ENCODE results near the gene ITPK1.

- TF ChIP-seq SMC3 (IDR thresholded peaks at IDR 0.05) (no peak), ZFP36 (IDR thresholded peaks at IDR 0.05; ENCODE audit: borderline replicate concordance, partially characterized antibody) (no peak), JUNB (IDR thresholded peaks at IDR 0.05) (no peak), RFX5 (IDR thresholded peaks at IDR 0.05) (no peak), POLR2A (IDR thresholded peaks at IDR 0.05; ENCODE audit: low read length) (no peak), BHLHE40 (IDR thresholded peaks at IDR 0.05; ENCODE audit: low read depth, low read length) (no peak), RCOR1 (IDR thresholded peaks at IDR 0.05; ENCODE audit: low read depth, low read length) (no peak), SREBF2 (IDR thresholded peaks at IDR 0.05) (no peak), HDAC2 (IDR thresholded peaks at IDR 0.05) (no peak), HOXA7 (CRISPR knock-in tag; IDR thresholded peaks at IDR 0.05) (no peak), CHD2 (IDR thresholded peaks at IDR 0.05; ENCODE audit: low read length, partially characterized antibody) (no peak), RNF2 (IDR thresholded peaks at IDR 0.05; ENCODE audit: borderline replicate concordance, low read depth) (no peak)
- TF ChIP-seq, protein P1, sequence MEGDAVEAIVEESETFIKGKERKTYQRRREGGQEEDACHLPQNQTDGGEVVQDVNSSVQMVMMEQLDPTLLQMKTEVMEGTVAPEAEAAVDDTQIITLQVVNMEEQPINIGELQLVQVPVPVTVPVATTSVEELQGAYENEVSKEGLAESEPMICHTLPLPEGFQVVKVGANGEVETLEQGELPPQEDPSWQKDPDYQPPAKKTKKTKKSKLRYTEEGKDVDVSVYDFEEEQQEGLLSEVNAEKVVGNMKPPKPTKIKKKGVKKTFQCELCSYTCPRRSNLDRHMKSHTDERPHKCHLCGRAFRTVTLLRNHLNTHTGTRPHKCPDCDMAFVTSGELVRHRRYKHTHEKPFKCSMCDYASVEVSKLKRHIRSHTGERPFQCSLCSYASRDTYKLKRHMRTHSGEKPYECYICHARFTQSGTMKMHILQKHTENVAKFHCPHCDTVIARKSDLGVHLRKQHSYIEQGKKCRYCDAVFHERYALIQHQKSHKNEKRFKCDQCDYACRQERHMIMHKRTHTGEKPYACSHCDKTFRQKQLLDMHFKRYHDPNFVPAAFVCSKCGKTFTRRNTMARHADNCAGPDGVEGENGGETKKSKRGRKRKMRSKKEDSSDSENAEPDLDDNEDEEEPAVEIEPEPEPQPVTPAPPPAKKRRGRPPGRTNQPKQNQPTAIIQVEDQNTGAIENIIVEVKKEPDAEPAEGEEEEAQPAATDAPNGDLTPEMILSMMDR (IDR thresholded peaks at IDR 0.05) = no peak
- TF ChIP-seq, protein P2, sequence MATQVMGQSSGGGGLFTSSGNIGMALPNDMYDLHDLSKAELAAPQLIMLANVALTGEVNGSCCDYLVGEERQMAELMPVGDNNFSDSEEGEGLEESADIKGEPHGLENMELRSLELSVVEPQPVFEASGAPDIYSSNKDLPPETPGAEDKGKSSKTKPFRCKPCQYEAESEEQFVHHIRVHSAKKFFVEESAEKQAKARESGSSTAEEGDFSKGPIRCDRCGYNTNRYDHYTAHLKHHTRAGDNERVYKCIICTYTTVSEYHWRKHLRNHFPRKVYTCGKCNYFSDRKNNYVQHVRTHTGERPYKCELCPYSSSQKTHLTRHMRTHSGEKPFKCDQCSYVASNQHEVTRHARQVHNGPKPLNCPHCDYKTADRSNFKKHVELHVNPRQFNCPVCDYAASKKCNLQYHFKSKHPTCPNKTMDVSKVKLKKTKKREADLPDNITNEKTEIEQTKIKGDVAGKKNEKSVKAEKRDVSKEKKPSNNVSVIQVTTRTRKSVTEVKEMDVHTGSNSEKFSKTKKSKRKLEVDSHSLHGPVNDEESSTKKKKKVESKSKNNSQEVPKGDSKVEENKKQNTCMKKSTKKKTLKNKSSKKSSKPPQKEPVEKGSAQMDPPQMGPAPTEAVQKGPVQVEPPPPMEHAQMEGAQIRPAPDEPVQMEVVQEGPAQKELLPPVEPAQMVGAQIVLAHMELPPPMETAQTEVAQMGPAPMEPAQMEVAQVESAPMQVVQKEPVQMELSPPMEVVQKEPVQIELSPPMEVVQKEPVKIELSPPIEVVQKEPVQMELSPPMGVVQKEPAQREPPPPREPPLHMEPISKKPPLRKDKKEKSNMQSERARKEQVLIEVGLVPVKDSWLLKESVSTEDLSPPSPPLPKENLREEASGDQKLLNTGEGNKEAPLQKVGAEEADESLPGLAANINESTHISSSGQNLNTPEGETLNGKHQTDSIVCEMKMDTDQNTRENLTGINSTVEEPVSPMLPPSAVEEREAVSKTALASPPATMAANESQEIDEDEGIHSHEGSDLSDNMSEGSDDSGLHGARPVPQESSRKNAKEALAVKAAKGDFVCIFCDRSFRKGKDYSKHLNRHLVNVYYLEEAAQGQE (IDR thresholded peaks at IDR 0.05) = no peak
These were observed 100.2 kb downstream of the ITPK1 start for GRCh38 chr14:93015505-93015904.
